ENCODE data around the gene UCN. TPM values are rescaled to one million over a fixed set of nuclear protein-coding genes. Genes with fewer than 3 reads are reported as not detected.

The UCN gene
- total RNA-seq, 6 experiments from 2014 or later: 0.88 to 4.3 (median 1.6) TPM

GRCh38 chr2:27284996-27285395 lies 23.2 kb downstream of the UCN start:
- intact Hi-C loops (cut with DNase I): no loop called here
- no peaks in the 10 kb centered on the region for H3K9me3 ChIP-seq
- H3K27ac ChIP-seq: no peak overlapping the region
- no peak overlapping the region for H3K4me3 ChIP-seq
- ATAC-seq (no peak), DNase-seq (no peak)
- TF ChIP-seq CTCF (IDR thresholded peaks at IDR 0.05): no peak
- TF ChIP-seq POLR2A (IDR thresholded peaks at IDR 0.05): no peak
- H3K4me1 ChIP-seq: peaks cover 0 to 5% (median 0%) of the 10 kb centered on the region in 4 donors
- no peaks in the 10 kb centered on the region for H3K36me3 ChIP-seq
- 78% methylated on average over 1 of the region's 1 CpG for WGBS (ENCODE audit: insufficient coverage, low coverage, low lambda C conversion rate, missing lambda C conversion rate)
- H3K27me3 ChIP-seq: no peaks in the 10 kb centered on the region

GRCh38 chr2:27282892-27283291 lies 25.4 kb downstream of the UCN start:
- WGBS (ENCODE audit: insufficient coverage, low coverage, low lambda C conversion rate, missing lambda C conversion rate): 56% methylated on average over 3 of the region's 5 CpGs

DNA sequence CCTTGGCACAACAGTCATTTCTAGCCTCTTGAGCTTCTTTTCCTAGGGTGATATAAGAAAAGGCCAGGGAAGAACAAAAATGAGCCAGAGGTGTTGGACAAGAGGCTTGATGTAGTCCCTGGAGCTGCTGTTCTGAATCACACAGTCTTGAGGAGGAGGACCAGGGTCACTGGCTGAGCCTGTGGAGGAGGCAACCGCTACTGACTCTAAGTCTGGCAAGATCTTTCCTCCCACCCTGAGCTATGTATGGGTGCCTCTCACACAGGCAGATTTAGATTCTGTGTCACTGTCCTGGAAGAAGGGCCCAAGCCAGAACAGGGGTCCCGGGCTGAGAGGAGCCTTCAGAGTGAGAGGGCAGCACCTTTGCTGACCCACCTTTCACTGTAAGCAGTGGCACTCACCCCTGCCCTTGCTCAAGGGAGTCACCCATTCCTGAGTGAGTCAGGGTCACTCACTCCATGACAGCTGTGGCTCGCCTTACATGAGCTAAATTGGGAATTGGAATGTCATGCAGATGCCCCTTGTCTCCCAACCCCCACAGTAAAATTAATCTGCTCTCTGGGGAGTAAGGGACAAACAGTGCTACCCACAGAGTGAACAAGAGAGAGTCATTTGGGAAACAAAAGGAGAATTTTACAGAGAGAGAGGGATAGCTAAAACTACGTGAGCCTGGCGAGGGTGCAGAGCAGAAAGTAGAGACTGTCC lies 26.2 kb downstream of the UCN start, which contains the start of gene TRIM54:
Gene TRIM54, plus strand, starts transcription at position 575 of the 705 bp plus-strand sequence. CDS start 303 bp downstream, outside the sequence.
- Histone ChIP-seq H3K27ac (no peak within 1 kb of the TSS), H3K4me3 (no peak within 1 kb of the TSS), H3K27me3 (no peaks in the 10 kb centered on the region), H3K4me1 (no peaks in the 10 kb centered on the region), H3K36me3 (no peaks in the 10 kb centered on the region), H3K9me3 (no peaks in the 10 kb centered on the region)
- peak in 1 of 4 donors; percentile 15 for ATAC-seq
- no peak for DNase-seq
- 64% methylated on average over 4 of the region's 5 CpGs for WGBS (ENCODE audit: insufficient coverage, low coverage, low lambda C conversion rate, missing lambda C conversion rate)
- TF ChIP-seq POLR2A (IDR thresholded peaks at IDR 0.05) (no peak), CTCF (IDR thresholded peaks at IDR 0.05) (no peak)
- intact Hi-C loops (cut with DNase I): no loop called here

More at GRCh38 chr2:27282892-27283291, 25.4 kb downstream of the UCN start:
- Histone ChIP-seq H3K4me3 (no peak overlapping the region), H3K4me1 (peaks cover 0 to 5% (median 0%) of the 10 kb centered on the region in 4 donors), H3K36me3 (no peaks in the 10 kb centered on the region), H3K27ac (no peak overlapping the region), H3K9me3 (no peaks in the 10 kb centered on the region), H3K27me3 (no peaks in the 10 kb centered on the region)
- intact Hi-C loops (cut with DNase I): no loop called here
- DNase-seq: no peak
- ATAC-seq: peak in 1 of 4 donors; percentile 26
- no peak for TF ChIP-seq CTCF (IDR thresholded peaks at IDR 0.05)
- no peak for TF ChIP-seq POLR2A (IDR thresholded peaks at IDR 0.05)

GRCh38 chr2:27281442-27281841 lies 26.8 kb downstream of the UCN start:
- DNase-seq: no peak
- intact Hi-C loops (cut with DNase I): no loop called here
- H3K9me3 ChIP-seq: no peaks in the 10 kb centered on the region
- ATAC-seq: no peak
- 49% methylated on average over 3 of the region's 3 CpGs for WGBS (ENCODE audit: insufficient coverage, low coverage, low lambda C conversion rate, missing lambda C conversion rate)
- H3K4me3 ChIP-seq: no peak overlapping the region
- H3K4me1 ChIP-seq: no peaks in the 10 kb centered on the region
- TF ChIP-seq POLR2A (IDR thresholded peaks at IDR 0.05) (no peak), CTCF (IDR thresholded peaks at IDR 0.05) (no peak)
- H3K27ac ChIP-seq: no peak overlapping the region
- no peaks in the 10 kb centered on the region for H3K27me3 ChIP-seq
- no peaks in the 10 kb centered on the region for H3K36me3 ChIP-seq

All from right lobe of liver (tissue), 6 donors.